NCI-H524 (cell line): Measurements from ENCODE around the gene TTBK2.
A peak's percentile ranks its signal among the peaks of the same experiment; 100 is the strongest.
"Not testable (repeated sequence)": the region's sequence is repeated elsewhere in the genome, so short reads cannot be mapped to it uniquely, and the experiment has no call there.

Experiments used
- DNase-seq, 2 experiments: peaks; one replicate each; lab custom pipeline; 2025; lab: John Stamatoyannopoulos, UW

The TTBK2 gene

GRCh38 chr15:42908538-42908937 lies 12.0 kb downstream of the TTBK2 start:
- DNase-seq, result no peak

DNA sequence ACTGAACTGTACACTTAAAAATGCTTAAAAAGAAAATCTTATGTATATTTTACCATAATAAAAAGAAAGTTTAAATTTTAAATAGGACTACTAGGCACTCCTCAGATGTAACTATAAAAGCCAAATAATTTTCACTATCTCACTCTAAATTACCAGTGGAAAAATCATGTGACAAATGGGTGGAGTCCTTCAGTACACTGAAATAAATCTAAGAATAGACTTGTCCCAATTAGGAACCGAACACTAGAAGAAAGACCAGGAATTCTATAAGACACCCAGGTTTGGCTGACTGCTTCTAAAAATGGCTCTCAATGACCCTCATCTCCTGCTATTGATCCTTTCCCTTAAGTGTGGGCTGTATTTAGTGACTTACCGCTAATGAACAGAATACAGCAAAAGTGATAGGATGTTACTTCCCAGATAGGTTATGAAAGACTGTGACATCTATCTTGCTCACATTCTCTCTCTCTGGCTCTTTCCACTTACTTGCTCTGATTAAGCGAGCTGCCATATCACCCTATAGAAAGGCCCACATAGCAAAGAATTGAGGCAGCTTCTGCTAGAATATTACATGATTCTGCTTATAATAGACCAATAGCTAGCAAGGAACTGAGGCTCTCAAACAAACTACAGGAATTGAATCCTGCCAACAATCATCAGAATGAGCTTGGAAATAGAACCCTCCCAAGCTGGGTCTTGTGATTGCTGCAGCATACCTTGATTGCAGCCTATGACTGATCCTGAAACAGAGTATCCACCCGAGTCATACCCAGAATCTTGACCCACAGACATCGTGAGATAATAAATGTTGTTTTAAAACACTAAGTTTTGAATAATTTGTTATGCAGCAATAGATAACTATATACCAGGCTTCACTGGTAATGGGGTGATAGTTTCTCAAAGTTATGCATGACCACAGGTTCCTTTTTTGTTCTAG lies 16.9 kb downstream of the TTBK2 start:
- no peak for DNase-seq

GRCh38 chr15:42893911-42894310 lies 26.7 kb downstream of the TTBK2 start:
- not testable (repeated sequence) for DNase-seq

DNA sequence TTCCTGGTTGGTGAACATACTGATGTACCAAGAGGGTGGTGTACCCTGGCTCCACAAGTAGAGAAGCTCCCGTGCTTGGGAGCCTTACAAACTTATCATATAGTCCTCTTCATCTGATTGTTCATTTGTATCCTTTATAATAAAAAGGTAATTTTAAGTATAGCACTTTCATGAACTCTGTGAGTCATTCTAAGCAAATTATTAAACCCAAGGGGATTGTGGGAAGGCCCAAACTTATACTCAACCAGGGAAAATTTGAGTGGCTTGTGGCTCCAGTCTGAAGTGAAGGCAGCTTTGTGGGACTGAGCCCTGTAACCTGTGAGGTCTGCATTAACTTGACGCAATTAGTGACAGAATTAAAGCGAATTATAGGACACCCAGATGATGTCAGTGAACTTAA lies 29.0 kb downstream of the TTBK2 start:
- DNase-seq, result no peak

- DNase-seq, result no peak
Measured at GRCh38 chr15:42890161-42890913, 30.2 kb downstream of the TTBK2 start.

DNA sequence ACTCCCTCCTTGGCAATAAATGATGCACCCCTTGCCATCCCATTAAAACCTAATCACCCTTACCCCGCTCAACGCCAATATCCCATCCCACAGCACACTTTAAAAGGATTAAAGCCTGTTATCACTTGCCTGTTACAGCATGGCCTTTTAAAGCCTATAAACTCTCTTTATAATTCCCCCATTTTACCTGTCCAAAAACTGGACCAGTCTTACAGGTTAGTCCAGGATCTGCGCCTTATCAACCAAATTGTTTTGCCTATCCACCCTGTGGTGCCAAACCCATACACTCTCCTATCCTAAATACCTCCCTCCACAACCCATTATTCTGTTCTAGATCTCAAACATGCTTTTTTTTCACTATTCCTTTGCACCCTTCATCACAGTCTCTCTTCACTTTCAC lies 33.2 kb downstream of the TTBK2 start:
- not testable (repeated sequence) for DNase-seq

- DNase-seq, result no peak
Measured at GRCh38 chr15:42880121-42880520, 40.5 kb downstream of the TTBK2 start.

DNA sequence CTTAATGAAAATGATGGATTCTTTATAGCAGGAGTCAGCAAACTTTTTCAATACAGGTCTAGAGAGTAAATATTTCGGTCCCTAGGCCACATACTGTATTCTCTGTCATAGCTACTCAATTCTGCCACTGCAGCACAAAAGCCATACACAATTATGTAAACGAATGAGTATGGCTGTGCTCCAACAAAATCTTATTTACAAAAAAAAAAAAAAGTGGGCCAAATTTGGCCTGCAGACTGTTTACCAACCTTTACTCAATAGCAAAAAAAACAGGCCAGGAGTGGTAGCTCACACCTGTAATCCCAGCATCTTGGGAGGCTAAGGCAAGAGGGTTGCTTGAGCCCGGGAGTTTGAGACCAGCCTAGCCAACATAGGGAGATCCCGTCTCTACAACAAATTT lies 41.1 kb downstream of the TTBK2 start:
- DNase-seq, result no peak

DNA sequence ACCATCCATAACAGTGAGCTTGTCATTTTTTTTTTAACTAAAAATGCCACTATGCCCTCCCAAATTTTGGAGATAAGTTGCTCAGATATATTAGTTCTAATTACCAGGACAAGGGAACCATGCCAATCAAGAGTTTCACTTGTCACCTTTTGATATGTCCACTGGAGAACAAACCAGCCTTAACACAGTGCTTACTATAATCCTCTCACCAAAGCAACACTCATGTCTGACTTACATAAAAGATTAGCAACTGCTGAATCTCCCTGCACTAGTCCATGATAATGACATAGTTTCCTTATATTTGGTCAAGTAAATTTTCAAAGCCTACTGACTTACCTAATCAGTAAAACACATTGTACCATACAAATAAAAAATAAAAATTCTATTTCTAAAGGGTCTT lies 44.4 kb downstream of the TTBK2 start:
- peak in 1 of 2 experiments; percentile 6 for DNase-seq

DNA sequence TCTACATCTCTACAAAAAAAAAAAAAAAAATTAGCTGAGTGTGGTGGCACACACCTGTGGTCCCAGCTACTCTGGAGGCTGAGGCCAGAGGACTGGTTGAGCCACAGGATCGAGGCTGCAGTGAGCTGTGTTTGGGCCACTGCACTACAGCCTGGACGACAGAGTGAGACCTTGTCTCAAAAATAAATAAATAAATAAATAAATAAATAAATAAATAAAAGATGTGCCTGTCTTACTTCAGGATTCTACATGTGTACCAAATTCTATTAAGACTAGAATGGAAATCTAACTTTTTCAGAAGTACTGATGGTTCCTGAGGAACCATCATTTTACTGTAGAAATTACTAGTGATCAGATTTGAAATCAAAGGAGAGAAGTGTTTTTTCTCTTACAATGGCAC lies 51.9 kb downstream of the TTBK2 start:
- no peak for DNase-seq

DNA sequence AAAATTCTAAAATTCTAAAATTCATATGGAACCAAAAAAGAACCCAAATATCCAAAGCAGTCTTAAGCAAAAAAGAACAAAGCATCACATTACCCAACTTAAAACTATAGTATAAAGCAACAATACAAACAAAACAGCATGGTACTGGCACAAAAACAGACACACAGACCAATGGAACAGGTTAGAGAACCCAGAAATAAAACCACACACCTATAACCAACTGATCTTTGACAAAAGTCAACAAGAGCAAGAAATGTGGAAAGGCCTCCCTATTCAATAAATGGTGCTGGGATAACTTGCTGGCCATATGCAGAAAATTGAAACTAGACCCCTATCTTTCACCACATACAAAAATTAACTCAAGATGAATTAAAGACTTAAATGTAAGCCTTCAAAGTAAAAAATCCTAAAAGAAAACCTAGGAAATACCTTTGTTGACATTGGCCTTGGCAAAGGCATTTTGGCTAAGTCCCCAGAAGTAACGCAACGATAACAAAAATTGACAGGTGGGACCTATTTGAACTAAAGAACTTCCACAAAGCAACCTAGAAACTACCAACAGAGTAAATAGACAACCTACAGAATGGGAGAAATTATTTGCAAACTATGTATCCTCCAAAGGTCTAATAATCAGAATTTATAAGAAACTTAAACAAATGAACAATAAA lies 56.9 kb downstream of the TTBK2 start:
- DNase-seq, result no peak

- DNase-seq, result no peak
Measured at GRCh38 chr15:42858999-42859789, 61.4 kb downstream of the TTBK2 start.

GRCh38 chr15:42858540-42858939 lies 62.0 kb downstream of the TTBK2 start:
- no peak for DNase-seq

DNA sequence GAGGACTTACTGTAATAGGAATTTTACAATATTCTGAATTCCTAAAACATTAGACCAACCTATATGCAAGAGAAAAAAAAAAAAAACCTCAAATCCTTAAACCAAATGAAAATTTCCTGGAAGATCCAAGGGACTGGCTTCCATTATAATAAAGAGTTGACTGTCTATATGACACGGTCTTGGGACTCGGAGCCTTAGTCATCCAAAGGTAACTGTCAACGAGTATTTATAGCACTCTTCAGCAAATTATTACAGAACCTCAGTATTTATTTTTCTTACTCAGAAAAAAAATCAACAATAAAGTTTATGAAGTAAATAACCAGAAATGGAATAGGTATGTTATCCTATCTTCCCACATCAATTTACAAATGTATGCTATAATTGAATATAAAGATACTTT lies 66.0 kb downstream of the TTBK2 start:
- no peak for DNase-seq

GRCh38 chr15:42849836-42850235 lies 70.7 kb downstream of the TTBK2 start:
- DNase-seq, result no peak

GRCh38 chr15:42848846-42849245 lies 71.7 kb downstream of the TTBK2 start:
- no peak for DNase-seq

GRCh38 chr15:42846647-42847046 lies 73.9 kb downstream of the TTBK2 start:
- no peak for DNase-seq

- DNase-seq, result no peak
Measured at GRCh38 chr15:42845581-42845980, 75.0 kb downstream of the TTBK2 start.

DNA sequence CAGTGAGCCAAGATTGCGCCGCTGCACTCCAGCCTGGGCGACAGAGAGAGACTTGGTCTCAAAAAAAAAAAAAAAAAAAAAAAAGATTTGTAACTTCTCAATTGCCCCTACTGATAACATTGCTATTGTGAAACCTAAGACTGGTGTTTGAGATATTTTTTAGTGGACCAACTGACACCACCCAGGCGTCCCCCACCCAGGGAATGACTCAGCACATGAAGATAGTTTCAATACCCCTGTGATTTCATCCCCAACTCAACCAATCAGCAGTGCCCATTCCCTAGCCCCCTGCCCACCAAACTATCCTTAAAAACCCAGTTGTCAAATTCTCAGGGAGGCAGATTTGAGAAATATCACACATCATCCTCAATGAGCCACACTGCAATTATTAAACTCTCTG lies 76.9 kb downstream of the TTBK2 start:
- DNase-seq, result no peak

DNA sequence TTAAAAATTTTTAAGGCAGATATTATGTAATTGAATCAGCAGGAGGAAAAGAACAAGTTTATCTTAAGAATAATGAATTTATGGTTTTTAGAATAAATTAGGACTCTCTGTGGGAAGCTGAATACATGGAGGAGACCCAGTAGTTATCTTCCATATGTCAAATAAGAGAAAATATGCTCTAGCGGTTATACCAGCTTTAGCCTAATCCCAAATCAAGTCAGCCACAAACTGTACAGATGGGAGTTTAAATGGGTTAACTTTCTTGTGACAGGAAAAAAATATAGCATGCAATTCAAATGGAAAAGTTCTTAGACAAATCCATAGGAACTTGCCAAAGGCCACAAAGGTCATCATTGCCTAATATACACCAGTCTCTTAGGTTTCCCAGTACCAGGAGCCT lies 84.3 kb downstream of the TTBK2 start:
- DNase-seq, result peak in 1 of 2 experiments; percentile 28

DNA sequence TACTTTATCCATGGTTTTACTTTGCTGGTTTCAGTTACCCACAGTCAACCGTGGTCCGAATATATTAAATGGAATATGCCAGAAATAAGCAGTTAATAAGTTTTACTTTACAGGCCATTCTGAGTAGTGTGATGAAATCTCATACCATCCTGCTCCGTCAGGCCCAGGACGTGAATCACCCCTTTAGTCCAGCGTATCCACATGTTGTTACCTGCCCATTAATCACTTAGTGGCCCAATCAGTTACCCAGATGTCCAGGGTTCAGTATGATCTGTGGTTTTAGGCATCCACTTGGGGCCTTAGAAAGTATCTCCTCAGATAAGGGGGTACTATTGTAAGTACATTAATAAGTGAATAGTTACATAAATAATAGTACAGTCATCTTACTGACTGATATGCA lies 88.0 kb downstream of the TTBK2 start:
- no peak for DNase-seq
